Measurements from ENCODE around the gene SLC6A6. TPM values are rescaled to one million over a fixed set of nuclear protein-coding genes. Genes with fewer than 3 reads are reported as not detected.

SLC6A6 gene
- total RNA-seq, 6 experiments from 2014 or later = 22.5 to 33.0 (median 28.6) TPM

GRCh38 chr3:14415501-14415900, 13.1 kb downstream of the SLC6A6 start:
- H3K27me3 Mint-ChIP-seq (ENCODE audit: insufficient read depth) = peaks cover 1% of the 10 kb centered on the region
- H3K27ac Mint-ChIP-seq = peak overlapping the region; percentile 90
- H3K4me1 Mint-ChIP-seq (ENCODE audit: low read depth) = peaks cover 59% of the 10 kb centered on the region
- H3K9me3 Mint-ChIP-seq = no peaks in the 10 kb centered on the region
- H3K4me3 Mint-ChIP-seq = peak overlapping the region; percentile 44
- DNase-seq = peak; percentile 83
- H3K36me3 Mint-ChIP-seq (ENCODE audit: low read depth) = peaks cover 32% of the 10 kb centered on the region
- no peak for TF ChIP-seq CTCF (IDR thresholded peaks at IDR 0.05)

- no peaks in the 10 kb centered on the region for H3K9me3 Mint-ChIP-seq
- H3K27ac Mint-ChIP-seq = peak overlapping the region; percentile 90
- peaks cover 32% of the 10 kb centered on the region for H3K36me3 Mint-ChIP-seq (ENCODE audit: low read depth)
- peaks cover 1% of the 10 kb centered on the region; the same call in 1 of the 2 replicates for H3K27me3 Mint-ChIP-seq (ENCODE audit: insufficient read depth)
- no peak for DNase-seq
- H3K4me1 Mint-ChIP-seq (ENCODE audit: low read depth) = peaks cover 55% of the 10 kb centered on the region
- no peak overlapping the region; the same call in 1 of the 2 replicates for H3K4me3 Mint-ChIP-seq
- TF ChIP-seq CTCF (IDR thresholded peaks at IDR 0.05) = peak; percentile 9; the same call in 1 of the 2 replicates
Measured at GRCh38 chr3:14416453-14416852, 14.0 kb downstream of the SLC6A6 start.

- peaks cover under 1% of the 10 kb centered on the region; the same call in 1 of the 2 replicates for H3K27me3 Mint-ChIP-seq (ENCODE audit: insufficient read depth)
- H3K9me3 Mint-ChIP-seq = no peaks in the 10 kb centered on the region
- no peak overlapping the region; the same call in 1 of the 2 replicates for H3K27ac Mint-ChIP-seq
- H3K4me3 Mint-ChIP-seq = no peak overlapping the region
- H3K36me3 Mint-ChIP-seq (ENCODE audit: low read depth) = peaks cover 39% of the 10 kb centered on the region
- peaks cover 44% of the 10 kb centered on the region for H3K4me1 Mint-ChIP-seq (ENCODE audit: low read depth)
- no peak for DNase-seq
- TF ChIP-seq CTCF (IDR thresholded peaks at IDR 0.05) = no peak
Measured at GRCh38 chr3:14418296-14419250, 16.2 kb downstream of the SLC6A6 start.

GRCh38 chr3:14422016-14422963, 19.9 kb downstream of the SLC6A6 start:
- Mint-ChIP-seq H3K4me3 (no peak overlapping the region), H3K4me1 (ENCODE audit: low read depth) (peaks cover 43% of the 10 kb centered on the region), H3K9me3 (no peaks in the 10 kb centered on the region), H3K27ac (peak overlapping the region; percentile 24; the same call in 1 of the 2 replicates), H3K27me3 (ENCODE audit: insufficient read depth) (no peaks in the 10 kb centered on the region), H3K36me3 (ENCODE audit: low read depth) (peaks cover 31% of the 10 kb centered on the region)
- no peak for DNase-seq
- TF ChIP-seq CTCF (IDR thresholded peaks at IDR 0.05) = no peak

- TF ChIP-seq CTCF (IDR thresholded peaks at IDR 0.05) = no peak
- H3K9me3 Mint-ChIP-seq = no peaks in the 10 kb centered on the region
- peak overlapping the region; percentile 24; the same call in 1 of the 2 replicates for H3K27ac Mint-ChIP-seq
- DNase-seq = no peak
- no peak overlapping the region for H3K4me3 Mint-ChIP-seq
- H3K4me1 Mint-ChIP-seq (ENCODE audit: low read depth) = peaks cover 43% of the 10 kb centered on the region
- no peaks in the 10 kb centered on the region for H3K27me3 Mint-ChIP-seq (ENCODE audit: insufficient read depth)
- peaks cover 23% of the 10 kb centered on the region for H3K36me3 Mint-ChIP-seq (ENCODE audit: low read depth)
Measured at GRCh38 chr3:14423197-14423743, 20.9 kb downstream of the SLC6A6 start.

All from HFFc6 (cell line).